Muscle of leg (tissue), 16 donors: ENCODE results near the gene OR4C46. TPM values are rescaled to one million over a fixed set of nuclear protein-coding genes. Genes with fewer than 3 reads are reported as not detected.
"Not testable (repeated sequence)": the region's sequence is repeated elsewhere in the genome, so short reads cannot be mapped to it uniquely, and the experiment has no call there.

Source experiments
- DNase-seq: peaks from one replicate; pipeline ENCODE4 v3.0.0; 2013
- H3K27ac ChIP-seq: one replicate; pipeline ENCODE4 v1.5.1; 2013; ENCODE audit warnings: mild to moderate bottlenecking, low read length, control low read depth
- H3K27me3 ChIP-seq: one replicate; pipeline ENCODE4 v1.6.1; 2013; ENCODE audit warnings: low read length; ENCODE audit not compliant: control insufficient read depth, insufficient read depth
- H3K36me3 ChIP-seq: one replicate; pipeline ENCODE4 v1.6.1; 2013; ENCODE audit warnings: low read length; ENCODE audit not compliant: control insufficient read depth, insufficient read depth
- H3K4me1 ChIP-seq: one replicate; pipeline ENCODE4 v1.6.1; 2013; ENCODE audit warnings: low read length; ENCODE audit not compliant: control insufficient read depth, insufficient read depth
- H3K4me3 ChIP-seq: one replicate; pipeline ENCODE4 v1.5.1; 2013; ENCODE audit warnings: low read length, control low read depth
- H3K9me3 ChIP-seq: replicated peaks from 2 replicates; pipeline ENCODE4 v1.6.1; 2013; ENCODE audit warnings: low read depth, low read length; ENCODE audit not compliant: control insufficient read depth
- WGBS: methylation state at CpG from one replicate; pipeline ENCODE4 v1.1.5; 2013; ENCODE audit warnings: missing lambda C conversion rate; ENCODE audit not compliant: insufficient coverage; 5-methylcytosine and 5-hydroxymethylcytosine counted together
- long read RNA-seq, 11 donors: transcript quantifications; one replicate each; lab custom pipeline, GENCODE V29; 2026
- polyA plus RNA-seq, 8 donors: library from polyadenylated mRNA; unstranded; fragments of 120-200 nt; gene quantifications; one replicate each; pipeline versions ENCODE4 v1.2.1 to v1.2.3, GENCODE V29; 2013; ENCODE audit warnings: inconsistent platforms in 1 of 8, low replicate concordance in 1 of 8; ENCODE audit not compliant: insufficient read length in 8 of 8, insufficient read depth in 1 of 8
- total RNA-seq: library from RNA; stranded (reverse); fragments of 120-200 nt; gene quantifications from one replicate; pipeline ENCODE4 v1.2.4, GENCODE V29; 2013

Gene OR4C46
- total RNA-seq (not detected), polyA plus RNA-seq (not detected)
- long read RNA-seq, donor 1 = 0 reads
- long read RNA-seq, donor 2 = 0 reads
- long read RNA-seq, donor 3 = 0 reads
- long read RNA-seq, donor 4 = 0 reads
- long read RNA-seq, donor 5 = 0 reads
- long read RNA-seq, donor 6 = 0 reads
- long read RNA-seq, donor 7 = 0 reads
- long read RNA-seq, donor 8 = 0 reads
- long read RNA-seq, donor 9 = 0 reads
- long read RNA-seq, donor 10 = 0 reads
- long read RNA-seq, donor 11 = 0 reads

DNA sequence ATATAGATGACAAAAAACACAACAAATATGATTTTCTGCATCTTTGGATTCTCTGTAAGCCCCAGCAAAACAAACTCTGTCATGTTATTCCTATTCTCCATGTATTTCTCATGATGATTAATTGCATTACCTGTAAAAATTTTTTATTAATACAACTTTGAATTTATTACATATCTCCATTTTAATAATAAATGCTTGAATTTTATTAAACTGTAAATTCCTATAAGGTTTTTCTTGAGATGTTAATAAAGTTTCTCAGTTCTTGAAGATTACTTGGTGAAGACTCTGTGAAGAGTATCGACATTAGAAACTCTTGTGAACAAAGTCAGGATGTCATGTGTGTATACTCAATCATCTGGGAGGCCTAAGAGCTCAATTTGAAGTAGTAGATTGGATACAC, at the start of gene OR4C46:
Gene OR4C46, minus strand, starts transcription at position 101 of the 400 bp plus-strand sequence. Its CDS starts 0 bp downstream, at position 101.
- H3K36me3 ChIP-seq = no peaks in the 10 kb centered on the region
- H3K4me3 ChIP-seq = no peak within 1 kb of the TSS
- H3K27me3 ChIP-seq = no peaks in the 10 kb centered on the region
- H3K4me1 ChIP-seq = no peaks in the 10 kb centered on the region
- H3K27ac ChIP-seq = no peak within 1 kb of the TSS
- peaks cover 22% of the 10 kb centered on the region for H3K9me3 ChIP-seq
- WGBS = 67% methylated on average over 1 of the region's 1 CpG
- no peak for DNase-seq

DNA sequence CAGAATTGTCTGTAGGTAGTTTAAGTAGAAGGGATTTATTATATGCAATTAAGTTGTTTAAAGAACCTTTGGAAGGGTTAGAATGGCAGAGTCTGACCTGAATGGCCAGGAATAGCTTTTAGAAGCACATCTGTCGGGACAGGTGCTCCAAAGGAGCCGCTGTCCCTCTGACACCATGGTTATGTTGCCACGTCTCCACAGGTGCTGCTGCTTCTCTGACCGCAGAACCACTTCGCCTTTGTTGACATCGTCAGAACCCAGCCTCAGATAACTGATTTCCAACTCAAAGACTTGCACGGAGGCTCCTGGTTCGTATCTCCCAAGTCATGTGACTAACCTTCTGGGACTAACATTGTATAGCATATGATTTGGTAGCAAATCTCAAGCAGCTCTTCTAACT, 41.8 kb upstream of the OR4C46 start:
- not testable (repeated sequence) for H3K36me3 ChIP-seq, DNase-seq, H3K4me1 ChIP-seq, H3K9me3 ChIP-seq, H3K4me3 ChIP-seq, H3K27me3 ChIP-seq, H3K27ac ChIP-seq
- 73% methylated on average over 3 of the region's 8 CpGs for WGBS

DNA sequence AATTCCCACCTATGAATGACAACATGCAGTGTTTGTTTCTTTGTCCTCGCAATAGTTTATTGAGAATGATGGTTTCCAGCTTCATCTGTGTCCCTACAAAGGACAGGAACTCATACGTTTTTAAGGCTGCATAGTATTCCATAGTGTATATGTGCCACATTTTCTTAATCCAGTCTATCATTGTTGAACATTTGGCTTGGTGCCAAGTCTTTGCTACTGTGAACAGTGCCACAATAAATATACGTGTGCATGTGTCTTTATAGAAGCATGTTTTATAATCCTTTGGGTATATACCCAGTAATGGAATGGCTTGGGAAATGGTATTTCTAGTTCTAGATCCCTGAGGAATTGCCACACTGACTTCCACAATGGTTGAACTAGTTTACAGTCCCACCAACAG, 42.4 kb downstream of the OR4C46 start:
- DNase-seq, H3K27me3 ChIP-seq, H3K27ac ChIP-seq, H3K4me3 ChIP-seq, H3K4me1 ChIP-seq, H3K36me3 ChIP-seq: not testable (repeated sequence)
- 80% methylated on average over 1 of the region's 3 CpGs for WGBS
- peaks cover 37% of the 10 kb centered on the region for H3K9me3 ChIP-seq

DNA sequence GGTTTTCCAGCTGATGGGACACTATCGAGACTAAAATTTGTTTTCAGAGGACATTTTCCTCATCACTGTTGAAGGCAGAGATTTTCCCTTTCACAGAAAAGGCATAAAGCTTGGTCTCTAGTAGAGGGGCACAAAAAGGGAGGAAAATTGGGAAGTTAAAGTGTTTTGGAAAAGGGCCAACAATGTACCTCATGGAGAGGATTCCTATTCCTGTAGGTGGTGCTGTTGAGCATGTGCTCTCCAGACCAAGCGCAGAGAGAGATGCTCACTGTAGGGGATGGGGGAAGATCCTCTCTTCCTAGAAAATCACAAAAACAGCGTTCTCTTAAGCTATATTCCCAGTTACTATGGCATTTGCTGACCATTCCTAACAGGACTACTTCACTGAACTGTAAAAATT, 44.9 kb downstream of the OR4C46 start:
- no peak for DNase-seq
- no peaks in the 10 kb centered on the region for H3K27me3 ChIP-seq
- H3K9me3 ChIP-seq = peaks cover 36% of the 10 kb centered on the region
- WGBS = no CpG with 5 or more reads among the region's 3 CpGs
- no peaks in the 10 kb centered on the region for H3K36me3 ChIP-seq
- H3K4me3 ChIP-seq = no peak overlapping the region
- H3K4me1 ChIP-seq = no peaks in the 10 kb centered on the region
- H3K27ac ChIP-seq = no peak overlapping the region

DNA sequence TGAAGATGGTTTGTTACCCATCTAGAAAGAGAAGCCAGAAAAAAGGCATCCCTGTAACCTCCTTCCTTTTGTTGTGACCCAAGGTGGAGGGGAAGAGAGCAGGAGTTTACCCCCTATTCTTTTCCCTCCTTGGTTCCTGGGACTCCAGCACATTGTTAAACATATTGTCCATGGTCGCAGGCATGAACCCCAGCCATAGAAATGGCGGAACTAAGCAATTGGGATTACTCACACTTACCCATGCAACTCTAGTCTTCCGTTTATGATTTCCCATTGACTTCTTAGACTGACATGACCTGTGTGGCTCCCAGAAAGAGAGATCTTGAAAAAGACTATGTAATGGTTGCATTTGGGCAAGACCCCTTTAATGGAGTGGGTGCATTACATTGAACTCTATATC, 45.4 kb downstream of the OR4C46 start:
- no peaks in the 10 kb centered on the region for H3K27me3 ChIP-seq
- WGBS = no CpG with 5 or more reads among the region's 3 CpGs
- no peaks in the 10 kb centered on the region for H3K4me1 ChIP-seq
- H3K4me3 ChIP-seq = no peak overlapping the region
- DNase-seq = no peak
- H3K27ac ChIP-seq = no peak overlapping the region
- peaks cover 36% of the 10 kb centered on the region for H3K9me3 ChIP-seq
- H3K36me3 ChIP-seq = no peaks in the 10 kb centered on the region

Other genes with a start within 250 kb of the OR4C46 start
- gene OR4A5, start 102.8 kb upstream of the OR4C46 start, total RNA-seq = not detected
- gene OR4A5, start 102.8 kb upstream of the OR4C46 start, polyA plus RNA-seq = not detected